MM.1S (cell line): ENCODE results near the gene PADI6.

ENCODE experiments used
- DNase-seq: peaks from one replicate; pipeline ENCODE4 v3.0.0-alpha.2; 2015
- H2AFZ ChIP-seq: fragments of 300-600 bp; sonication (generic); 2 replicates; pipeline ENCODE4 v1.6.0; 2016; ENCODE audit warnings: antibody characterized with exemption, low read length
- H3F3A ChIP-seq: fragments of 300-600 bp; sonication (generic); 2 replicates; pipeline ENCODE4 v1.6.1; 2016; ENCODE audit warnings: mild to moderate bottlenecking, antibody characterized with exemption, low read length, moderate library complexity, mixed read lengths; ENCODE audit not compliant: insufficient read depth
- H3K27ac ChIP-seq: fragments of 300-600 bp; sonication (generic); 2 replicates; pipeline ENCODE4 v1.5.1; 2016; ENCODE audit warnings: mild to moderate bottlenecking, low read length
- H3K27me3 ChIP-seq: fragments of 300-600 bp; sonication (generic); replicated peaks from 2 replicates; pipeline ENCODE4 v1.6.0; 2016; ENCODE audit warnings: low read length; ENCODE audit not compliant: insufficient read depth
- H3K36me3 ChIP-seq: fragments of 300-600 bp; sonication (generic); replicated peaks from 2 replicates; pipeline ENCODE4 v1.6.1; 2016; ENCODE audit warnings: mild to moderate bottlenecking, low read length, mixed read lengths; ENCODE audit not compliant: insufficient read depth
- H3K4me1 ChIP-seq: fragments of 300-600 bp; sonication (generic); 2 replicates; pipeline ENCODE4 v1.6.1; 2016; ENCODE audit warnings: low read length, mixed read lengths
- H3K4me2 ChIP-seq: fragments of 300-600 bp; sonication (generic); 2 replicates; pipeline ENCODE4 v1.6.0; 2016; ENCODE audit warnings: low read depth, low read length
- H3K4me3 ChIP-seq: fragments of 300-600 bp; sonication (generic); 2 replicates; pipeline ENCODE4 v1.5.1; 2016; ENCODE audit warnings: low read length, mixed read lengths
- H3K79me2 ChIP-seq: fragments of 300-600 bp; sonication (generic); 2 replicates; pipeline ENCODE4 v1.6.1; 2016; ENCODE audit warnings: mixed run types, low read length, mixed read lengths
- H3K9ac ChIP-seq: fragments of 300-600 bp; sonication (generic); 2 replicates; pipeline ENCODE4 v1.6.1; 2016; ENCODE audit warnings: low read length, mixed read lengths
- H3K9me2 ChIP-seq: fragments of 300-600 bp; sonication (generic); replicated peaks from 2 replicates; pipeline ENCODE4 v1.6.1; 2016; ENCODE audit warnings: mild to moderate bottlenecking, low read length, mixed read lengths; ENCODE audit not compliant: insufficient read depth
- H3K9me3 ChIP-seq: fragments of 300-600 bp; sonication (generic); replicated peaks from 2 replicates; pipeline ENCODE4 v1.6.1; 2016; ENCODE audit warnings: mild to moderate bottlenecking, low read length, mixed read lengths; ENCODE audit not compliant: insufficient read depth
- H4K20me1 ChIP-seq: fragments of 300-600 bp; sonication (generic); 2 replicates; pipeline ENCODE4 v1.6.1; 2016; ENCODE audit warnings: mild to moderate bottlenecking, low read length, moderate library complexity, mixed read lengths; ENCODE audit not compliant: insufficient read depth
- CTCF ChIP-seq: fragments of 300-600 bp; sonication (generic); IDR thresholded peaks from 2 replicates; pipeline ENCODE4 v1.5.1; 2016; ENCODE audit warnings: antibody characterized with exemption, low read length, mixed read lengths
- EZH2 ChIP-seq: fragments of 300-600 bp; sonication (generic); optimal IDR thresholded peaks from 2 replicates; pipeline ENCODE3; 2017; ENCODE audit warnings: low read depth, mild to moderate bottlenecking, antibody characterized with exemption, low read length, mixed read lengths
- EZH2phosphoT487 ChIP-seq: fragments of 300-600 bp; sonication (generic); IDR thresholded peaks from 2 replicates; pipeline ENCODE4 v1.6.1; 2018; ENCODE audit warnings: antibody characterized with exemption, low read length

Gene PADI6

GRCh38 chr1:17360272-17360956 is 11.6 kb upstream of the PADI6 start:
- Histone ChIP-seq H3K27me3 (peaks cover 87% of the 10 kb centered on the region), H2AFZ (no peak overlapping the region), H3F3A (no peaks in the 10 kb centered on the region), H3K9me3 (no peaks in the 10 kb centered on the region), H3K4me2 (no peak overlapping the region), H3K79me2 (no peaks in the 10 kb centered on the region), H3K9me2 (no peaks in the 10 kb centered on the region), H3K27ac (no peak overlapping the region), H3K9ac (no peak overlapping the region), H3K4me1 (no peaks in the 10 kb centered on the region), H4K20me1 (no peaks in the 10 kb centered on the region), H3K36me3 (no peaks in the 10 kb centered on the region), H3K4me3 (no peak overlapping the region)
- DNase-seq = no peak
- no peak for TF ChIP-seq CTCF
- TF ChIP-seq EZH2phosphoT487 = no peak
- TF ChIP-seq EZH2 = no peak

- Histone ChIP-seq H3K9me3 (no peaks in the 10 kb centered on the region), H3K9ac (no peak overlapping the region), H3K9me2 (no peaks in the 10 kb centered on the region), H2AFZ (no peak overlapping the region), H4K20me1 (no peaks in the 10 kb centered on the region), H3K4me1 (no peaks in the 10 kb centered on the region), H3F3A (no peaks in the 10 kb centered on the region), H3K79me2 (no peaks in the 10 kb centered on the region), H3K4me3 (no peak overlapping the region), H3K27me3 (peaks cover 86% of the 10 kb centered on the region), H3K27ac (no peak overlapping the region), H3K36me3 (no peaks in the 10 kb centered on the region), H3K4me2 (no peak overlapping the region)
- no peak for DNase-seq
- TF ChIP-seq CTCF (no peak), EZH2phosphoT487 (no peak), EZH2 (no peak)
Observed at GRCh38 chr1:17361687-17362086, 10.3 kb upstream of the PADI6 start.

GRCh38 chr1:17363351-17363750 is 8.6 kb upstream of the PADI6 start:
- no peaks in the 10 kb centered on the region for H3K9me2 ChIP-seq
- no peak overlapping the region for H3K4me2 ChIP-seq
- no peaks in the 10 kb centered on the region for H3K4me1 ChIP-seq
- H2AFZ ChIP-seq = no peak overlapping the region
- no peak overlapping the region for H3K4me3 ChIP-seq
- no peak overlapping the region for H3K27ac ChIP-seq
- no peak for DNase-seq
- no peaks in the 10 kb centered on the region for H3K79me2 ChIP-seq
- no peaks in the 10 kb centered on the region for H4K20me1 ChIP-seq
- no peaks in the 10 kb centered on the region for H3F3A ChIP-seq
- TF ChIP-seq EZH2phosphoT487 = no peak
- TF ChIP-seq EZH2 = no peak
- TF ChIP-seq CTCF = no peak
- no peaks in the 10 kb centered on the region for H3K36me3 ChIP-seq
- no peak overlapping the region for H3K9ac ChIP-seq
- peaks cover 92% of the 10 kb centered on the region for H3K27me3 ChIP-seq
- H3K9me3 ChIP-seq = no peaks in the 10 kb centered on the region
